GM23338 (cell line): ENCODE results near the gene FOXO3. TPM values are rescaled to one million over a fixed set of nuclear protein-coding genes. Genes with fewer than 3 reads are reported as not detected.
"Not testable (repeated sequence)": the region's sequence is repeated elsewhere in the genome, so short reads cannot be mapped to it uniquely, and the experiment has no call there.

Experiments
- ATAC-seq: fragments of 200-7000 bp; cut with Tn5 transposase; 3 replicates; pipeline ENCODE4 v1.9.1; 2020
- DNase-seq: peaks from one replicate; pipeline ENCODE4 v3.0.0-alpha.2; 2015; ENCODE audit warnings: low spot score
- H2AFZ ChIP-seq: fragments of 200-600 bp; sonication (generic); 2 replicates; pipeline ENCODE4 v1.8.0; 2016; ENCODE audit warnings: antibody characterized with exemption, mild to moderate bottlenecking, moderate library complexity
- H3F3A ChIP-seq: fragments of 200-600 bp; sonication (generic); replicated peaks from 2 replicates; pipeline ENCODE4 v1.8.0; 2017; ENCODE audit warnings: antibody characterized with exemption, mixed run types, low read depth
- H3K27ac ChIP-seq: fragments of 200-600 bp; sonication (generic); 2 replicates; pipeline ENCODE4 v1.6.1; 2016; ENCODE audit warnings: low read depth
- H3K27me3 ChIP-seq: fragments of 200-600 bp; sonication (generic); 2 replicates; pipeline ENCODE4 v1.8.0; 2016; ENCODE audit warnings: mild to moderate bottlenecking, mixed run types, moderate library complexity; ENCODE audit not compliant: insufficient read depth
- H3K36me3 ChIP-seq: fragments of 200-600 bp; sonication (generic); 2 replicates; pipeline ENCODE4 v1.8.0; 2016; ENCODE audit warnings: mild to moderate bottlenecking; ENCODE audit not compliant: insufficient read depth
- H3K4me1 ChIP-seq: fragments of 200-600 bp; sonication (generic); 2 replicates; pipeline ENCODE4 v1.8.0; 2016; ENCODE audit warnings: mild to moderate bottlenecking, moderate library complexity; ENCODE audit not compliant: insufficient read depth
- H3K4me2 ChIP-seq: fragments of 200-600 bp; sonication (generic); 2 replicates; pipeline ENCODE4 v1.7.1; 2017; ENCODE audit warnings: mixed run types
- H3K4me3 ChIP-seq: fragments of 200-600 bp; sonication (generic); 2 replicates; pipeline ENCODE4 v1.6.1; 2016; ENCODE audit warnings: mixed run types
- H3K79me2 ChIP-seq: fragments of 200-600 bp; sonication (generic); replicated peaks from 2 replicates; pipeline ENCODE4 v1.8.0; 2017; ENCODE audit warnings: mild to moderate bottlenecking; ENCODE audit not compliant: insufficient read depth
- H3K9me2 ChIP-seq: fragments of 200-600 bp; sonication (generic); 2 replicates; pipeline ENCODE4 v1.8.0; 2017; ENCODE audit not compliant: insufficient read depth
- H4K20me1 ChIP-seq: fragments of 200-600 bp; sonication (generic); replicated peaks from 2 replicates; pipeline ENCODE4 v1.8.0; 2017; ENCODE audit warnings: mild to moderate bottlenecking; ENCODE audit not compliant: insufficient read depth
- H3K27ac Mint-ChIP-seq: 2 replicates; pipeline ENCODE4 v1.8.0; 2020; ENCODE audit warnings: inconsistent platforms, mild to moderate bottlenecking, moderate library complexity, mixed read lengths
- H3K27me3 Mint-ChIP-seq: 3 replicates; pipeline ENCODE4 v1.8.0; 2022; ENCODE audit warnings: low read depth, mild to moderate bottlenecking, moderate library complexity, mixed read lengths, inconsistent platforms; ENCODE audit not compliant: insufficient read depth, poor library complexity
- H3K36me3 Mint-ChIP-seq: 3 replicates; pipeline ENCODE4 v1.8.0; 2021; ENCODE audit warnings: low read depth, mild to moderate bottlenecking, inconsistent platforms, moderate library complexity, mixed read lengths
- H3K4me1 Mint-ChIP-seq: 3 replicates; pipeline ENCODE4 v1.8.0; 2020; ENCODE audit warnings: mild to moderate bottlenecking, inconsistent platforms, mixed read lengths
- H3K4me3 Mint-ChIP-seq: 3 replicates; pipeline ENCODE4 v1.8.0; 2021; ENCODE audit warnings: moderate library complexity, mild to moderate bottlenecking, inconsistent platforms, mixed read lengths
- H3K9me3 Mint-ChIP-seq: 3 replicates; pipeline ENCODE4 v1.8.0; 2020; ENCODE audit warnings: moderate library complexity, mild to moderate bottlenecking, inconsistent platforms, mixed read lengths
- CREB1 ChIP-seq: fragments of 250-450 bp; sonication (Bioruptor Pico); IDR thresholded peaks from 2 replicates; pipeline ENCODE4 v1.5.0; 2020; ENCODE audit warnings: low read depth, mild to moderate bottlenecking, moderate library complexity
- EZH2 ChIP-seq: fragments of 200-600 bp; sonication (generic); IDR thresholded peaks from one replicate; pipeline ENCODE4 v1.8.0; 2017; ENCODE audit warnings: antibody characterized with exemption, mild to moderate bottlenecking, low read depth; ENCODE audit not compliant: unreplicated experiment
- EZH2phosphoT487 ChIP-seq: fragments of 200-600 bp; sonication (generic); IDR thresholded peaks from one replicate; pipeline ENCODE4 v1.8.1; 2018; ENCODE audit warnings: antibody characterized with exemption; ENCODE audit not compliant: unreplicated experiment
- JUNB ChIP-seq: IDR thresholded peaks from one replicate; pipeline ENCODE4 v1.6.1; 2016; ENCODE audit warnings: antibody characterized with exemption; ENCODE audit not compliant: unreplicated experiment
- NANOG ChIP-seq: IDR thresholded peaks from 2 replicates; pipeline ENCODE4 v1.6.1; 2016; ENCODE audit warnings: antibody characterized with exemption, borderline replicate concordance
- POLR2AphosphoS5 ChIP-seq: IDR thresholded peaks from 2 replicates; pipeline ENCODE4 v1.6.1; 2016; ENCODE audit warnings: antibody characterized with exemption, low read depth
- REST ChIP-seq: IDR thresholded peaks from one replicate; pipeline ENCODE4 v1.6.1; 2018; ENCODE audit warnings: antibody characterized with exemption; ENCODE audit not compliant: unreplicated experiment
- ZNF114 ChIP-seq: fragments of 250-450 bp; sonication (Bioruptor Pico); IDR thresholded peaks from 2 replicates; pipeline ENCODE4 v1.5.0; 2020; ENCODE audit warnings: mild to moderate bottlenecking, moderate library complexity
- ZNF331 ChIP-seq: fragments of 250-450 bp; sonication (Bioruptor Pico); IDR thresholded peaks from 2 replicates; pipeline ENCODE4 v1.5.0; 2020; ENCODE audit warnings: low read depth, mild to moderate bottlenecking, moderate library complexity
- polyA plus RNA-seq: library from polyadenylated mRNA; unstranded; fragments of >200 nt; fragmentation: Nextera tagmentation; extraction: Ambion mirVana; gene quantifications from 2 replicates; pipeline ENCODE4 v1.2.1, GENCODE V29; 2016
- total RNA-seq: library from RNA; depleted of rRNA; stranded (reverse); fragments of >200 nt; shearing (Covaris generic); gene quantifications from 2 replicates; pipeline ENCODE4 v1.2.3, GENCODE V29; 2014
- TF ChIP-seq, protein P1 (sequence below): fragments of 250-450 bp; sonication (Bioruptor Pico); IDR thresholded peaks from 2 replicates; pipeline ENCODE4 v1.5.0; 2020; ENCODE audit warnings: mild to moderate bottlenecking, moderate library complexity
- TF ChIP-seq, protein P2 (sequence below): IDR thresholded peaks from 2 replicates; pipeline ENCODE4 v1.6.1; 2016; ENCODE audit warnings: antibody characterized with exemption

FOXO3 gene
- total and polyA plus RNA-seq, 2 experiments from 2014 or later = 9.8 to 20.2 TPM

DNA sequence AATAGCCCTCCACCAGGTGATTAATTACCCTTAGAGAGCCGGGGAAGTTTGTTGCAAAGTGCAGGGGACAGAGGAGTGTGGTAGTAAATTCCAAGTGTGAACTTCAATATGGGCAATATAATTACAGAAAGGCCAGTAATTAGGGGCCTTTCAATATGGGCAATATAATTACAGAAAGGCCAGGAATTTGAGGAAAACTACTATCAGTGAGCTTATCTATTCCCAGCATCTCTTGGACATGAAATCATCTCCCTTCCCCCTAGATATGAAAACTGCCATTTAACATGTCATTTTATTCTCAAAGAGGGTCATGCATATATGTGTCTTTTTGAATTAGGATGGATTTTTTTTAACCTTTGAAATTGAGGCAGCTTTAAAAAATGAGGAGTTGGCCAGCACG, 102.0 kb downstream of the FOXO3 start:
- no peak for ATAC-seq
- Histone ChIP-seq H4K20me1 (no peaks in the 10 kb centered on the region; the same call in 1 of the 2 replicates), H3K4me3 (no peak overlapping the region), H2AFZ (no peak overlapping the region), H3K79me2 (peaks cover 33% of the 10 kb centered on the region), H3K9me2 (no peaks in the 10 kb centered on the region), H3K36me3 (no peaks in the 10 kb centered on the region), H3K4me1 (peaks cover 11% of the 10 kb centered on the region), H3F3A (no peaks in the 10 kb centered on the region), H3K27ac (no peak overlapping the region), H3K27me3 (no peaks in the 10 kb centered on the region), H3K4me2 (no peak overlapping the region)
- Mint-ChIP-seq H3K9me3 (no peaks in the 10 kb centered on the region; the same call in 2 of the 3 replicates), H3K27me3 (peaks cover 5% of the 10 kb centered on the region), H3K27ac (no peak overlapping the region), H3K4me3 (no peak overlapping the region), H3K36me3 (peaks cover 19% of the 10 kb centered on the region), H3K4me1 (peaks cover 31% of the 10 kb centered on the region)
- TF ChIP-seq POLR2AphosphoS5 (no peak), REST (no peak), EZH2 (no peak), ZNF114 (no peak), CREB1 (CRISPR knock-in tag) (no peak), NANOG (no peak), EZH2phosphoT487 (no peak), JUNB (no peak), ZNF331 (no peak)
- TF ChIP-seq, protein P1, sequence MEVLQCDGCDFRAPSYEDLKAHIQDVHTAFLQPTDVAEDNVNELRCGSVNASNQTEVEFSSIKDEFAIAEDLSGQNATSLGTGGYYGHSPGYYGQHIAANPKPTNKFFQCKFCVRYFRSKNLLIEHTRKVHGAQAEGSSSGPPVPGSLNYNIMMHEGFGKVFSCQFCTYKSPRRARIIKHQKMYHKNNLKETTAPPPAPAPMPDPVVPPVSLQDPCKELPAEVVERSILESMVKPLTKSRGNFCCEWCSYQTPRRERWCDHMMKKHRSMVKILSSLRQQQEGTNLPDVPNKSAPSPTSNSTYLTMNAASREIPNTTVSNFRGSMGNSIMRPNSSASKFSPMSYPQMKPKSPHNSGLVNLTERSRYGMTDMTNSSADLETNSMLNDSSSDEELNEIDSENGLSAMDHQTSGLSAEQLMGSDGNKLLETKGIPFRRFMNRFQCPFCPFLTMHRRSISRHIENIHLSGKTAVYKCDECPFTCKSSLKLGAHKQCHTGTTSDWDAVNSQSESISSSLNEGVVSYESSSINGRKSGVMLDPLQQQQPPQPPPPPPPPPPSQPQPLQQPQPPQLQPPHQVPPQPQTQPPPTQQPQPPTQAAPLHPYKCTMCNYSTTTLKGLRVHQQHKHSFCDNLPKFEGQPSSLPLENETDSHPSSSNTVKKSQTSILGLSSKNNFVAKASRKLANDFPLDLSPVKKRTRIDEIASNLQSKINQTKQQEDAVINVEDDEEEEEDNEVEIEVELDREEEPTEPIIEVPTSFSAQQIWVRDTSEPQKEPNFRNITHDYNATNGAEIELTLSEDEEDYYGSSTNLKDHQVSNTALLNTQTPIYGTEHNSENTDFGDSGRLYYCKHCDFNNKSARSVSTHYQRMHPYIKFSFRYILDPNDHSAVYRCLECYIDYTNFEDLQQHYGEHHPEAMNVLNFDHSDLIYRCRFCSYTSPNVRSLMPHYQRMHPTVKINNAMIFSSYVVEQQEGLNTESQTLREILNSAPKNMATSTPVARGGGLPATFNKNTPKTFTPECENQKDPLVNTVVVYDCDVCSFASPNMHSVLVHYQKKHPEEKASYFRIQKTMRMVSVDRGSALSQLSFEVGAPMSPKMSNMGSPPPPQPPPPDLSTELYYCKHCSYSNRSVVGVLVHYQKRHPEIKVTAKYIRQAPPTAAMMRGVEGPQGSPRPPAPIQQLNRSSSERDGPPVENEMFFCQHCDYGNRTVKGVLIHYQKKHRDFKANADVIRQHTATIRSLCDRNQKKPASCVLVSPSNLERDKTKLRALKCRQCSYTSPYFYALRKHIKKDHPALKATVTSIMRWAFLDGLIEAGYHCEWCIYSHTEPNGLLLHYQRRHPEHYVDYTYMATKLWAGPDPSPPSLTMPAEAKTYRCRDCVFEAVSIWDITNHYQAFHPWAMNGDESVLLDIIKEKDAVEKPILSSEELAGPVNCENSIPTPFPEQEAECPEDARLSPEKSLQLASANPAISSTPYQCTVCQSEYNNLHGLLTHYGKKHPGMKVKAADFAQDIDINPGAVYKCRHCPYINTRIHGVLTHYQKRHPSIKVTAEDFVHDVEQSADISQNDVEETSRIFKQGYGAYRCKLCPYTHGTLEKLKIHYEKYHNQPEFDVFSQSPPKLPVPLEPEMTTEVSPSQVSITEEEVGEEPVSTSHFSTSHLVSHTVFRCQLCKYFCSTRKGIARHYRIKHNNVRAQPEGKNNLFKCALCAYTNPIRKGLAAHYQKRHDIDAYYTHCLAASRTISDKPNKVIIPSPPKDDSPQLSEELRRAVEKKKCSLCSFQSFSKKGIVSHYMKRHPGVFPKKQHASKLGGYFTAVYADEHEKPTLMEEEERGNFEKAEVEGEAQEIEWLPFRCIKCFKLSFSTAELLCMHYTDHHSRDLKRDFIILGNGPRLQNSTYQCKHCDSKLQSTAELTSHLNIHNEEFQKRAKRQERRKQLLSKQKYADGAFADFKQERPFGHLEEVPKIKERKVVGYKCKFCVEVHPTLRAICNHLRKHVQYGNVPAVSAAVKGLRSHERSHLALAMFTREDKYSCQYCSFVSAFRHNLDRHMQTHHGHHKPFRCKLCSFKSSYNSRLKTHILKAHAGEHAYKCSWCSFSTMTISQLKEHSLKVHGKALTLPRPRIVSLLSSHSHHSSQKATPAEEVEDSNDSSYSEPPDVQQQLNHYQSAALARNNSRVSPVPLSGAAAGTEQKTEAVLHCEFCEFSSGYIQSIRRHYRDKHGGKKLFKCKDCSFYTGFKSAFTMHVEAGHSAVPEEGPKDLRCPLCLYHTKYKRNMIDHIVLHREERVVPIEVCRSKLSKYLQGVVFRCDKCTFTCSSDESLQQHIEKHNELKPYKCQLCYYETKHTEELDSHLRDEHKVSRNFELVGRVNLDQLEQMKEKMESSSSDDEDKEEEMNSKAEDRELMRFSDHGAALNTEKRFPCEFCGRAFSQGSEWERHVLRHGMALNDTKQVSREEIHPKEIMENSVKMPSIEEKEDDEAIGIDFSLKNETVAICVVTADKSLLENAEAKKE = no peak
- TF ChIP-seq, protein P2, sequence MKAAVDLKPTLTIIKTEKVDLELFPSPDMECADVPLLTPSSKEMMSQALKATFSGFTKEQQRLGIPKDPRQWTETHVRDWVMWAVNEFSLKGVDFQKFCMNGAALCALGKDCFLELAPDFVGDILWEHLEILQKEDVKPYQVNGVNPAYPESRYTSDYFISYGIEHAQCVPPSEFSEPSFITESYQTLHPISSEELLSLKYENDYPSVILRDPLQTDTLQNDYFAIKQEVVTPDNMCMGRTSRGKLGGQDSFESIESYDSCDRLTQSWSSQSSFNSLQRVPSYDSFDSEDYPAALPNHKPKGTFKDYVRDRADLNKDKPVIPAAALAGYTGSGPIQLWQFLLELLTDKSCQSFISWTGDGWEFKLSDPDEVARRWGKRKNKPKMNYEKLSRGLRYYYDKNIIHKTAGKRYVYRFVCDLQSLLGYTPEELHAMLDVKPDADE = no peak
- DNase-seq = no peak

DNA sequence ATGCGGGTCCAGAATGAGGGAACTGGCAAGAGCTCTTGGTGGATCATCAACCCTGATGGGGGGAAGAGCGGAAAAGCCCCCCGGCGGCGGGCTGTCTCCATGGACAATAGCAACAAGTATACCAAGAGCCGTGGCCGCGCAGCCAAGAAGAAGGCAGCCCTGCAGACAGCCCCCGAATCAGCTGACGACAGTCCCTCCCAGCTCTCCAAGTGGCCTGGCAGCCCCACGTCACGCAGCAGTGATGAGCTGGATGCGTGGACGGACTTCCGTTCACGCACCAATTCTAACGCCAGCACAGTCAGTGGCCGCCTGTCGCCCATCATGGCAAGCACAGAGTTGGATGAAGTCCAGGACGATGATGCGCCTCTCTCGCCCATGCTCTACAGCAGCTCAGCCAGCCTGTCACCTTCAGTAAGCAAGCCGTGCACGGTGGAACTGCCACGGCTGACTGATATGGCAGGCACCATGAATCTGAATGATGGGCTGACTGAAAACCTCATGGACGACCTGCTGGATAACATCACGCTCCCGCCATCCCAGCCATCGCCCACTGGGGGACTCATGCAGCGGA, 102.9 kb downstream of the FOXO3 start:
- H3K4me3 ChIP-seq, H4K20me1 ChIP-seq, H3K4me3 Mint-ChIP-seq, H3K27me3 Mint-ChIP-seq, H3K27ac Mint-ChIP-seq, H3F3A ChIP-seq, H3K9me2 ChIP-seq, H3K36me3 ChIP-seq, H3K27me3 ChIP-seq, H3K27ac ChIP-seq, H3K4me2 ChIP-seq, ATAC-seq, DNase-seq, H3K9me3 Mint-ChIP-seq, H2AFZ ChIP-seq: not testable (repeated sequence)
- peaks cover 17% of the 10 kb centered on the region for H3K4me1 ChIP-seq
- Mint-ChIP-seq H3K4me1 (peaks cover 34% of the 10 kb centered on the region), H3K36me3 (peaks cover 16% of the 10 kb centered on the region)
- H3K79me2 ChIP-seq = peaks cover 32% of the 10 kb centered on the region
